Colonic mucosa (tissue), 4 donors: ENCODE results near the gene DIPK1B. TPM values are rescaled to one million over a fixed set of nuclear protein-coding genes. Genes with fewer than 3 reads are reported as not detected.

Experiments
- DNase-seq: peaks from one replicate; pipeline ENCODE4 v3.0.0-alpha.2; 2020
- H3K27ac ChIP-seq: fragments of 200-600 bp; one replicate; pipeline ENCODE4 v1.8.0; 2021
- H3K27me3 ChIP-seq: fragments of 200-600 bp; one replicate; pipeline ENCODE4 v1.8.0; 2021
- H3K36me3 ChIP-seq: fragments of 200-600 bp; one replicate; pipeline ENCODE4 v1.8.0; 2021
- H3K4me1 ChIP-seq: fragments of 200-600 bp; one replicate; pipeline ENCODE4 v1.8.0; 2021; ENCODE audit warnings: mild to moderate bottlenecking
- H3K4me3 ChIP-seq: fragments of 200-600 bp; one replicate; pipeline ENCODE4 v1.8.0; 2021
- H3K9ac ChIP-seq, 2 donors: one replicate each; pipeline ENCODE4 v1.7.0; 2013; ENCODE audit warnings: control low read depth in 2 of 2, low read depth in 2 of 2, low read length in 2 of 2
- H3K9me3 ChIP-seq: fragments of 200-600 bp; one replicate; pipeline ENCODE4 v1.8.0; 2021
- intact Hi-C: fragments of 100-400 bp; cut with DNase I; formaldehyde crosslinking; loops from one replicate; pipeline ENCODE4 v1.14.1; 2022
- total RNA-seq, 2 donors: library from RNA; stranded (reverse); fragmentation: NEBNext Ultra II Directional in 1 of 2; extraction: Animal tissue kit (Norgen Biotek cat#: 25700) in 1 of 2; gene quantifications; one replicate each; pipeline ENCODE4 v1.2.1, GENCODE V29; 2021
- TF ChIP-seq, protein P1 (sequence below): fragments of 200-600 bp; IDR thresholded peaks from one replicate; pipeline ENCODE4 v1.8.0; 2022; ENCODE audit warnings: antibody characterized with exemption, mild to moderate bottlenecking
- donor health status: healthy.
- donor health status: DM: no; HTN: no; CAD: no.
- donor health status: DM: no; HTN: no; CAD: no.

Gene DIPK1B
- total RNA-seq, 2 donors from 2014 or later: 0.82 to 2.8 TPM

DNA sequence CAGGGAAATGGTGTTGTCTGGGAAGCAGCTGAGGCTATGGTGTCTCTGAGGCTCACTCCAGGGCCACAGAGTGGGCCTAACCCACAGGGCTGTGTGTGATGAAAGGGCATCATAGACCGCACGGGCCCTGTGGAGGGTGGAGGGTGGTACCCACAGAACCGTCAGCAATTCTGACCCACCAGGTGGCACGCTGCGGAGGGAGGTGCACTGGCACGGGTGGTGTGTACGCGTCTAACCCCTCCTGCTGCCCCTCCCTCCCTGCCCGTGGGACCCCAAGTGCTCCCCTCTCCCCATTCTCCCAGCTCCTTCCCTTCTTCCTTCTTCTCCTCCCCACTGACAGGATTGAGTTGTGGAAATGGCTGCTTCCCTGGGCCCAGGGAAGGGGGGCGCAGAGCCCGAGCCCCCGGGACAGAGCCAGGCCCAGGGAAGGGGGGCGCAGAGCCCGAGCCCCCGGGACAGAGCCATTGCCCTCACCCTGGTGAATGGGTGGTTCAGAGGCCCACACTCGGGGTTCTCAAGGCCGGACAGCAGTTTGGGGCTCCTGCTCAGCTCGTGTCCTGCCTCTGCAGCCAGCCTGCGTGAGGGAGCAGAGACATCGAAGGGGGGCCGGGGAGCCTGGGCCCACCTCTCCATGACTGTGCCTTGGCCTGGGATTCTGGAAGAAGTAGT, 23.6 kb downstream of the DIPK1B start:
- no peak for DNase-seq
- no peak overlapping the region for H3K9ac ChIP-seq
- H3K4me1 ChIP-seq: no peaks in the 10 kb centered on the region

DNA sequence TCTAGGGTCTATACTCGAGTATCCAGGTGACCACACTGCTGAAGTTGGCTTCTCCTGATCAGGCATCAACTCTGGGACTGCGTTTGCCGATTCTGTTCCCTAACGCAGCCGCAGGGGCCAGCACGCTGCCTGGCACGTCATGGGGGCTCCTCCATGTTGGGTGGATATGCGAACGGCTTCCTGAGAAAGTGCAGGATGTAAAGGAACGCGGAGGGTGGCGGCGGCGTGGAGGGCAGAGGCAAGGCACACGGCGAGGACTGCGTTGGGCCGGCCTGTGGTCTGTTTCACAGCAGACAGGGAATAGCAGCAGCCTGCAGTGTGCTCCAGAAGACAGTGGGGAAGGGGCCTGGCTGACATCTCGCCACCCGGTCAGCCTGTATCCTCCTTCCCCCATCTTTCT, 26.6 kb downstream of the DIPK1B start:
- Histone ChIP-seq H3K4me1 (no peaks in the 10 kb centered on the region), H3K36me3 (no peaks in the 10 kb centered on the region), H3K27me3 (peaks cover 27% of the 10 kb centered on the region), H3K4me3 (no peak overlapping the region), H3K9ac (no peak overlapping the region), H3K27ac (no peak overlapping the region), H3K9me3 (no peaks in the 10 kb centered on the region)
- intact Hi-C loops: no loop called here
- TF ChIP-seq, protein P1, sequence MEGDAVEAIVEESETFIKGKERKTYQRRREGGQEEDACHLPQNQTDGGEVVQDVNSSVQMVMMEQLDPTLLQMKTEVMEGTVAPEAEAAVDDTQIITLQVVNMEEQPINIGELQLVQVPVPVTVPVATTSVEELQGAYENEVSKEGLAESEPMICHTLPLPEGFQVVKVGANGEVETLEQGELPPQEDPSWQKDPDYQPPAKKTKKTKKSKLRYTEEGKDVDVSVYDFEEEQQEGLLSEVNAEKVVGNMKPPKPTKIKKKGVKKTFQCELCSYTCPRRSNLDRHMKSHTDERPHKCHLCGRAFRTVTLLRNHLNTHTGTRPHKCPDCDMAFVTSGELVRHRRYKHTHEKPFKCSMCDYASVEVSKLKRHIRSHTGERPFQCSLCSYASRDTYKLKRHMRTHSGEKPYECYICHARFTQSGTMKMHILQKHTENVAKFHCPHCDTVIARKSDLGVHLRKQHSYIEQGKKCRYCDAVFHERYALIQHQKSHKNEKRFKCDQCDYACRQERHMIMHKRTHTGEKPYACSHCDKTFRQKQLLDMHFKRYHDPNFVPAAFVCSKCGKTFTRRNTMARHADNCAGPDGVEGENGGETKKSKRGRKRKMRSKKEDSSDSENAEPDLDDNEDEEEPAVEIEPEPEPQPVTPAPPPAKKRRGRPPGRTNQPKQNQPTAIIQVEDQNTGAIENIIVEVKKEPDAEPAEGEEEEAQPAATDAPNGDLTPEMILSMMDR: no peak
- no peak for DNase-seq

More for the DNA sequence above, 23.6 kb downstream of the DIPK1B start:
- no peak overlapping the region for H3K4me3 ChIP-seq
- no peaks in the 10 kb centered on the region for H3K36me3 ChIP-seq
- TF ChIP-seq, protein P1: no peak
- intact Hi-C loops: no loop called here
- H3K27ac ChIP-seq: no peak overlapping the region
- H3K9me3 ChIP-seq: no peaks in the 10 kb centered on the region
- peaks cover 4% of the 10 kb centered on the region for H3K27me3 ChIP-seq

DNA sequence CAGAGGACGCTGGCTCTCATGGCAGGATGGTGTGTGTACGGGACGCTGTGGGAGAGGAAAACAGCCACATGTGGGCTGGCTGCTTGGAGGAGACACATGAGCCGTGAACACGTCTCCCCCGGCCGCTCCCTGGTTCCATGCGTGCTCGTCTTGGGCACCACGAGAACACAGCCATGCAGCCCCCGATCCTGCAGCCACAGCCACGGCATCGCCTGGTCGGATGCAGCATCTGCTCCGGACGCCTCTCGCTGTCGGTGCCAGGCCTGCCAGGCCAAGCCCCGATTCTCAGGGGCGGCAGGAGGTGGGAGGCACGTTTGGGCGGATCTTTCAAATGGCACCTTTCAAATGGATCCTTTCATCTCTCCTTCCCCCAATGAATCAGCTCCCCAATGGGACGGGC, 27.1 kb downstream of the DIPK1B start:
- Histone ChIP-seq H3K27ac (no peak overlapping the region), H3K4me3 (no peak overlapping the region), H3K9me3 (no peaks in the 10 kb centered on the region), H3K36me3 (no peaks in the 10 kb centered on the region), H3K9ac (no peak overlapping the region), H3K27me3 (peaks cover 27% of the 10 kb centered on the region), H3K4me1 (no peaks in the 10 kb centered on the region)
- TF ChIP-seq, protein P1: no peak
- no peak for DNase-seq
- intact Hi-C loops: no loop called here

DNA sequence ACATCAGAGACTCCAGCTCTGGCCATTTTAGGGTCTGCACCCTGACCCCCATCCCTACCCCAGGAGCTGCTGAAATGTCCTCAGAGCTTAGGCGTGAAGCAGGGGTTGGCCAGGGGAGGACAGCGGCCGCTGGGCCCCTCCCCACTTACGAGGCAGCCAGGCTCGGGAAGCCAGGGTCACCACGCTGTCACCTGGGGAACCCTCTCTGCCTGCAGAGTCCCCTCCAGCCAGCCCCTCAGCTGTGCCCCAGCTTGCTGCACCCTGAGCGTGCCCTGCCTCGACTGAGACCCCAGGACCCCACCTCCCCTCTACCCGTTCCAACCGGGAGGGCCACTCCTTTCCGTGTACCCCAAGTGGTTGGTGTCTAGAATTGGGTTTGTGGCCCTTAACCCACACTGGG, 27.7 kb downstream of the DIPK1B start:
- peaks cover 27% of the 10 kb centered on the region for H3K27me3 ChIP-seq
- DNase-seq: no peak
- no peak overlapping the region for H3K9ac ChIP-seq
- intact Hi-C loops: no loop called here
- H3K4me3 ChIP-seq: no peak overlapping the region
- no peaks in the 10 kb centered on the region for H3K4me1 ChIP-seq
- no peaks in the 10 kb centered on the region for H3K36me3 ChIP-seq
- no peaks in the 10 kb centered on the region for H3K9me3 ChIP-seq
- TF ChIP-seq, protein P1: no peak
- H3K27ac ChIP-seq: no peak overlapping the region

DNA sequence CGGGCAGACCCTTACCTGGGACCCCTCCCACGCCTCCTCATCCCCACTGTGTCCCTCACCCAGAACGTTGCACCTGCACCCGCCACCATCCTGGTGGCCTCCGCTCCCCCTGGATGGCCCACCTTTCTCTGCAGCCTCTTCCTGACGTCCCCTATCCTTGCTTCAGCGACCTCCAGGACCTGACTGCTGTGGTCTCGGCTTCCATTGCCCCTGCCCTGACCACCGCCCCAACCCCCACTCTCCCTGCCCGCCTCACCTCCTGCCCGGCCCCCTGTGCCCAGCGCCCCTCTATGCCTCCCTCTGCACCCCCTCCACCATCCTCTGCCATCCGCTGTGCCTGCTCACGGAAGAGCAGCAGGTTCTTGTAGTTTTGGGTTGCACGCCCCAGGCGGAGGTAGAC, 28.1 kb downstream of the DIPK1B start:
- H3K27me3 ChIP-seq: peaks cover 27% of the 10 kb centered on the region
- H3K36me3 ChIP-seq: no peaks in the 10 kb centered on the region
- no peak for DNase-seq
- H3K4me1 ChIP-seq: no peaks in the 10 kb centered on the region
- intact Hi-C loops: no loop called here
- H3K4me3 ChIP-seq: no peak overlapping the region
- TF ChIP-seq, protein P1: no peak
- H3K27ac ChIP-seq: no peak overlapping the region
- H3K9me3 ChIP-seq: no peaks in the 10 kb centered on the region
- no peak overlapping the region for H3K9ac ChIP-seq
